GM21723 (cell line): ENCODE results near the gene HMCN1.

Experiments
- ATAC-seq: cut with Tn5 transposase; IDR thresholded peaks from one replicate; pipeline ENCODE4 v1.9.1; 2021; ENCODE audit warnings: mild to moderate bottlenecking, moderate library complexity; ENCODE audit not compliant: unreplicated experiment

Gene HMCN1

GRCh38 chr1:186063091-186063657 lies 329.0 kb downstream of the HMCN1 start:
- no peak for ATAC-seq

GRCh38 chr1:186066411-186066810 lies 332.2 kb downstream of the HMCN1 start:
- ATAC-seq = no peak

GRCh38 chr1:186073697-186074096 lies 339.5 kb downstream of the HMCN1 start:
- ATAC-seq = no peak

GRCh38 chr1:186076006-186076405 lies 341.8 kb downstream of the HMCN1 start:
- no peak for ATAC-seq

- ATAC-seq = peak; percentile 99
Measured at GRCh38 chr1:186078245-186078644, 344.1 kb downstream of the HMCN1 start.

- ATAC-seq = no peak
Measured at GRCh38 chr1:186079084-186079684, 345.0 kb downstream of the HMCN1 start.

GRCh38 chr1:186082235-186082937 lies 348.2 kb downstream of the HMCN1 start:
- peak; percentile 67 for ATAC-seq

GRCh38 chr1:186086583-186086982 lies 352.4 kb downstream of the HMCN1 start:
- no peak for ATAC-seq

GRCh38 chr1:186089940-186090339 lies 355.7 kb downstream of the HMCN1 start:
- ATAC-seq = no peak

GRCh38 chr1:186091222-186091720 lies 357.1 kb downstream of the HMCN1 start:
- no peak for ATAC-seq

- ATAC-seq = no peak
Measured at GRCh38 chr1:186093437-186093836, 359.2 kb downstream of the HMCN1 start.

GRCh38 chr1:186094172-186094571 lies 360.0 kb downstream of the HMCN1 start:
- ATAC-seq = no peak

GRCh38 chr1:186099336-186100104 lies 365.3 kb downstream of the HMCN1 start:
- no peak for ATAC-seq

GRCh38 chr1:186102107-186102506 lies 367.9 kb downstream of the HMCN1 start:
- ATAC-seq = no peak

GRCh38 chr1:186102547-186103148 lies 368.5 kb downstream of the HMCN1 start:
- no peak for ATAC-seq

- no peak for ATAC-seq
Measured at GRCh38 chr1:186104459-186104858, 370.3 kb downstream of the HMCN1 start.

- ATAC-seq = no peak
Measured at GRCh38 chr1:186112280-186112679, 378.1 kb downstream of the HMCN1 start.

GRCh38 chr1:186113461-186113860 lies 379.3 kb downstream of the HMCN1 start:
- no peak for ATAC-seq

- ATAC-seq = no peak
Measured at GRCh38 chr1:186118724-186119123, 384.5 kb downstream of the HMCN1 start.

- ATAC-seq = no peak
Measured at GRCh38 chr1:186122837-186123236, 388.6 kb downstream of the HMCN1 start.

- ATAC-seq = no peak
Measured at GRCh38 chr1:186125035-186125434, 390.8 kb downstream of the HMCN1 start.
